Liver (tissue), 3 donors: ENCODE data around the gene LAMC3.

Experiments
- EGR1 ChIP-seq, 2 donors: IDR thresholded peaks; 2 replicates each; pipeline ENCODE4 v1.6.1; 2016 to 2018; ENCODE audit warnings: antibody characterized with exemption in 2 of 2, low read depth in 2 of 2
- GABPA ChIP-seq, 2 donors: IDR thresholded peaks in 1 of 2; conservative IDR thresholded peaks in 1 of 2; 2 replicates each; pipeline ENCODE4 v1.6.1; 2016; ENCODE audit warnings: antibody characterized with exemption in 2 of 2, mild to moderate bottlenecking in 1 of 2, moderate library complexity in 1 of 2
- JUND ChIP-seq, 2 donors: IDR thresholded peaks; 2 replicates each; pipeline ENCODE4 v1.6.1; 2016; ENCODE audit warnings: antibody characterized with exemption in 2 of 2
- RAD21 ChIP-seq, 2 donors: IDR thresholded peaks; 2 replicates each; pipeline ENCODE4 v1.6.1; 2016; ENCODE audit warnings: antibody characterized with exemption in 2 of 2, mild to moderate bottlenecking in 2 of 2
- RXRA ChIP-seq, 2 donors: IDR thresholded peaks; 2 replicates each; pipeline ENCODE4 v1.6.1; 2017 to 2018; ENCODE audit warnings: antibody characterized with exemption in 2 of 2, mild to moderate bottlenecking in 1 of 2
- SP1 ChIP-seq: IDR thresholded peaks from 2 replicates; pipeline ENCODE4 v1.6.1; 2018; ENCODE audit warnings: antibody characterized with exemption, mild to moderate bottlenecking
- TAF1 ChIP-seq: conservative IDR thresholded peaks from 2 replicates; pipeline ENCODE4 v1.6.1; 2016; ENCODE audit warnings: antibody characterized with exemption, mild to moderate bottlenecking
- YY1 ChIP-seq: IDR thresholded peaks from 2 replicates; pipeline ENCODE4 v1.6.1; 2016; ENCODE audit warnings: antibody characterized with exemption, mild to moderate bottlenecking
- TF ChIP-seq, protein P1 (sequence below): fragments of 150-350 bp; IDR thresholded peaks from 2 replicates; pipeline ENCODE4 v1.5.1; 2017; ENCODE audit warnings: improper control_type of control experiment, low read depth, low read length; ENCODE audit not compliant: missing input control
- donor health status: healthy.
- donor health status: healthy.

DNA sequence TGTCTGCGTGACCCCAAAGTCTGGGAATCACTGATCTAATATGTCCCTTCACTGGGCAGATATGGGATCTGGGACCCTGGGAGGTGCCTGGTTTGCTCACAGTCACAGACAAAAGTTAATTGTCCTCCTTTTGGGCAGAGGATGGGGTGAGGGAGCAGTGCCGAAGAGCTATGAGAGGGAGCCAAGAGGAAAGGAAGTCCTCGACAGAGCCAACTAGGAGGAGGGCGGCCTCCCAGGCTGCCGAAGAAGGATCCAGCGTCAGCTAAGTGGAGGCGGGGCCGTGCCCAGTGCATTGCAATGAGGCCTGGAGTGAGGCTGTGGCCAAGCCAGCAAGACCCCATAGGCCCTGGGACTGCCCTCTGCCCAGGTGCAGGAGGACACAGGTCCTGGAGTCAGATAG is 98.8 kb downstream of the LAMC3 start:
- TF ChIP-seq, protein P1, sequence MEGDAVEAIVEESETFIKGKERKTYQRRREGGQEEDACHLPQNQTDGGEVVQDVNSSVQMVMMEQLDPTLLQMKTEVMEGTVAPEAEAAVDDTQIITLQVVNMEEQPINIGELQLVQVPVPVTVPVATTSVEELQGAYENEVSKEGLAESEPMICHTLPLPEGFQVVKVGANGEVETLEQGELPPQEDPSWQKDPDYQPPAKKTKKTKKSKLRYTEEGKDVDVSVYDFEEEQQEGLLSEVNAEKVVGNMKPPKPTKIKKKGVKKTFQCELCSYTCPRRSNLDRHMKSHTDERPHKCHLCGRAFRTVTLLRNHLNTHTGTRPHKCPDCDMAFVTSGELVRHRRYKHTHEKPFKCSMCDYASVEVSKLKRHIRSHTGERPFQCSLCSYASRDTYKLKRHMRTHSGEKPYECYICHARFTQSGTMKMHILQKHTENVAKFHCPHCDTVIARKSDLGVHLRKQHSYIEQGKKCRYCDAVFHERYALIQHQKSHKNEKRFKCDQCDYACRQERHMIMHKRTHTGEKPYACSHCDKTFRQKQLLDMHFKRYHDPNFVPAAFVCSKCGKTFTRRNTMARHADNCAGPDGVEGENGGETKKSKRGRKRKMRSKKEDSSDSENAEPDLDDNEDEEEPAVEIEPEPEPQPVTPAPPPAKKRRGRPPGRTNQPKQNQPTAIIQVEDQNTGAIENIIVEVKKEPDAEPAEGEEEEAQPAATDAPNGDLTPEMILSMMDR, result no peak
- no peak for TF ChIP-seq EGR1 (IDR thresholded peaks at IDR 0.05; ENCODE audit: low read depth in 2 of 2)
- no peak for TF ChIP-seq YY1
- TF ChIP-seq SP1, result no peak
- TF ChIP-seq JUND (IDR thresholded peaks at IDR 0.05), result no peak
- no peak for TF ChIP-seq GABPA (IDR thresholded peaks at IDR 0.05 in 1 of 2, conservative IDR thresholded peaks at IDR 0.05 in 1 of 2)
- no peak for TF ChIP-seq TAF1
- TF ChIP-seq RXRA (IDR thresholded peaks at IDR 0.05), result no peak
- TF ChIP-seq RAD21 (IDR thresholded peaks at IDR 0.05), result no peak
